Measurements from ENCODE around the gene GNG12.

- TF ChIP-seq CTCF (conservative IDR thresholded peaks at IDR 0.05; ENCODE audit: low read depth, low read length) (no peak), EZH2phosphoT487 (IDR thresholded peaks at IDR 0.05; ENCODE audit: borderline replicate concordance, low read length) (no peak), EZH2 (IDR thresholded peaks at IDR 0.05; ENCODE audit: low read length, unreplicated experiment) (no peak)
Measured at GRCh38 chr1:67839826-67840225, 6.6 kb upstream of the GNG12 start.
